GM21367 (cell line): ENCODE data around the gene CD180.

Experiments
- ATAC-seq: cut with Tn5 transposase; IDR thresholded peaks from one replicate; pipeline ENCODE4 v1.9.1; 2021; ENCODE audit not compliant: unreplicated experiment

The CD180 gene

DNA sequence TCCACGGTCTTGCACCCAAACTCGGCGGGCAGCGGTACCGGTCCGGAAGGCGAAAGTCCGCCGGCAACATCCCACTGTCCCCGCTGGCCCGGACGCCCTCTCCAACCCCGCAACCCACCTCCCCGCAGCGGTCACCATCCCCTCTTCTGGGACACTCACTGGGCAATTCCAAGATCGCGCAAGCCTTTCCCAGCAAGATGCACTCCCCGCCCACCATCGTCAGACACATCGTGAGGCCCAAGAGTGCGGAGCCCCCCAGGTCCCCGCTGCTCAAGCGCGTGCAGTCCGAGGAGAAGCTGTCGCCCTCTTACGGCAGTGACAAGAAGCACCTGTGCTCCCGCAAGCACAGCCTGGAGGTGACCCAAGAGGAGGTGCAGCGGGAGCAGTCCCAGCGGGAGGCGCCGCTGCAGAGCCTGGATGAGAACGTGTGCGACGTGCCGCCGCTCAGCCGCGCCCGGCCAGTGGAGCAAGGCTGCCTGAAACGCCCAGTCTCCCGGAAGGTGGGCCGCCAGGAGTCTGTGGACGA lies 33.3 kb downstream of the CD180 start:
- ATAC-seq: no peak

- no peak for ATAC-seq
These were observed 34.8 kb downstream of the CD180 start for GRCh38 chr5:67161767-67162166.

DNA sequence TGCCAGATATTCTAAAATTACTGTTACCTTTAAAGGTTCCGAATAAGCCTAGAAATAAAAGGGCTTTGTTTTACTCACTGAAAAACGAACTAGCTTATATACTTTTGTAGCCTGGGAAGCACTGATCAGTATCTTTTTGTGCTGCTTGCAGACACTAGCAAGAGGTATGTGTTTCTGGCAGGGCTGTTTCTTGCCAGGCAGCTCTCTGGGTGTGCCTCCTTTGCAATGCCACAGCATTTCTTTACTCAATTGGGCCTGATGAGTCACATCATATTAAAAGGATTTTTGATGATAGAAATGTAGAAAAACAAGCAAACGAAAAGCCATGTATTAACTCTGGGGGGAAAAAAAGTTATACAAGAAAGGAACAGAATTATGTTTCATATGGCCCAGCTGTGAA lies 35.6 kb downstream of the CD180 start:
- no peak for ATAC-seq

GRCh38 chr5:67160272-67160671 lies 36.3 kb downstream of the CD180 start:
- ATAC-seq: no peak

GRCh38 chr5:67156976-67157583 lies 39.5 kb downstream of the CD180 start:
- ATAC-seq: peak; percentile 56

- ATAC-seq: no peak
These were observed 41.9 kb downstream of the CD180 start for GRCh38 chr5:67154556-67155206.

GRCh38 chr5:67153292-67153691 lies 43.3 kb downstream of the CD180 start:
- ATAC-seq: no peak

DNA sequence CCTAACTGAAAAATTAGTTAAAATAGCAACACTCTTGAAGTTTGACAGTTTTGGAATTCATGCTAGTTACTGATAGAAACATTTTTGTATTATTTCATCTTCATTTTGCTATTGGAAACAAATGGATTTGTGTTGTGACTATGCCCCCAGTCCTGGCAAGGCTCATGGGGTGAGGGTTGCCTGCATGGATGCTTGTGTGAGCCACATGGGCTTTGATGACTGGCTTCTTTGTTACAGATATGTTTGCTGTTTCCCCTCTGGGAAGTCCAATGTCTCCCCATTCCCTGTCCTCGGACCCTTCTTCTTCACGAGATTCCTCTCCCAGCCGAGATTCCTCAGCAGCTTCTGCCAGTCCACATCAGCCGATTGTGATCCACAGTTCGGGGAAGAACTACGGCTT lies 44.2 kb downstream of the CD180 start:
- no peak for ATAC-seq

DNA sequence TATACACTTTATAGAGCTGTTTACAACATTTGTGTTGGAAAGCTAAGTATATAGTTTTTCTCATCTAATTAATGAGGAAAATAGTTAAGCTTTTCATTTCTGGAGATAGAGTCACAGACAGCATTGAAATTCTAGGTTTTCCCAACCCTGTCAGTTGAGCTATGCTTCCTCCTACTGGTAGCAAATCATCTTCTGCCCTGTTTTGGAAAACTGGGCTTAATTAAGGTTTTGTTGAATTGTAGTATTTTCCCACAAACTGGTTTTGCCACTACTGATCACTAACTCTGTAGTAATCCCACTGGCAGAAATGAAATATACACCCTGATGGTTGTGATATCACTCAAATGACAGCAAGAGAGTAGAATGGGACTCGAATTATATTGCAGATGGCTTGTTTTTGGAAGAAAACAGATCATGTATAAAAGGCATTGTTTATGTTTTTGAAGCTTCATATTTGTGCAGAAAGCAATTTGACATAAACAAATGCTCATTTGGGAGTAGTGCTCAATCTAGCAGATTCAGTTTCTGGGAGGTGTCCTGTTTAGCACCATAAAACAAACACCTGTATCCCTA lies 46.6 kb downstream of the CD180 start:
- no peak for ATAC-seq

DNA sequence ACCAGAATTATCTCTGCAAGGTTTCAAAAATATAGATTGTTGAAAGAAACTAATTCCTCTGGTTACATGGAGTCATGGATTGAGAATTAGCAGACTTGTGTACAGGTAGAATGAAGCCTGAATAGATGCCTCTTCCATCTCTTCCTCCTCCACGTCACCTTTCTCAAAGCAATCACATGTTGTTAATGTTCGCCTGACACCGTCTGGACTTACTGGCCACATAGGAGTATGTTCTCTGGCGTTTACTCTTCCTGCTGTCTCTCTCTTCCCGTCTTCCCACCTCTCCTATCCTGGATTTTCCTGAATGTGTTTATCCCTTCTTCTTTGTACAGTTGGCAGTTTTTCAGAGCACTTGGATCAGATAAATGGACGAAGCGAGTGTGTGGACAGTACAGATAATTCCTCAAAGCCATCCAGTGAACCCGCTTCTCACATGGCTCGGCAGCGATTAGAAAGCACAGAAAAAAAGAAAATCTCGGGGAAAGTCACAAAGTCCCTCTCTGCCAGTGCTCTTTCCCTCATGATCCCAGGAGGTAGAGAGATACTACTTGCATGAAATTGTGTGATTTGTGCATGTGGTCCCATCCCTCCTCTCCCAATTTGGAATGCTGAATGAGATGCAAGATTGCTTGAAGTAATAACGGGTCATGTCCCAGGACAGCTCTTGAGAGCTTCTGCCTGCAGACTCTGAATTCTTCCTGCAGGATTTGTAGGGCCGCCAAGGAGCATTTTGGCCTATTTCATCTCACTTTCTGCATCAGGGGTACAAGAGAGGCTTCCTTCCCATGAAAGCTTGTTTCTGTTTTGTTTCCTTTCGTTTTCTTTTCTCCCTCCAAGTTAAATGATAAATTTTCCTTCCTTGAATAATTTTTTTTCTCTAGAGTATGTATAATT lies 47.3 kb downstream of the CD180 start:
- ATAC-seq: no peak

DNA sequence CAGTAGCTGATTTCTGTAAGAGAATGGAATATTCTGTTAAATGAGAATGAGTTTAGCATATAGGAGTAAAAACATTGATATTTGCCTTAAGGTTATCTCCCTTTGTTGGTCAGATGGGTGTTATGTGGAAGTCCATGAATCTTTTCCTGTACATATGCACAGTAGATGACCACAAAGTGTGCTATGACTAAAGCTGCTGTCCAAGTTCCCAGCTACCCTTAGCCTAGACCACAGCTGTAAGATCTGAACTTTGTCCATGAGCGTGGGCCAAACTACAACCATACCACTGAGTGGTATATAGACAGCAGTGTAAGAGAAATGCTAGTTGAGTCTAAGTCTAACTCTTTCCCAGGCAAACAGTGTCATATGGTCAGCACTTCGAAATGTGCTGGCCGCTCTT lies 48.8 kb downstream of the CD180 start:
- no peak for ATAC-seq

- no peak for ATAC-seq
These were observed 49.6 kb downstream of the CD180 start for GRCh38 chr5:67146981-67147380.

DNA sequence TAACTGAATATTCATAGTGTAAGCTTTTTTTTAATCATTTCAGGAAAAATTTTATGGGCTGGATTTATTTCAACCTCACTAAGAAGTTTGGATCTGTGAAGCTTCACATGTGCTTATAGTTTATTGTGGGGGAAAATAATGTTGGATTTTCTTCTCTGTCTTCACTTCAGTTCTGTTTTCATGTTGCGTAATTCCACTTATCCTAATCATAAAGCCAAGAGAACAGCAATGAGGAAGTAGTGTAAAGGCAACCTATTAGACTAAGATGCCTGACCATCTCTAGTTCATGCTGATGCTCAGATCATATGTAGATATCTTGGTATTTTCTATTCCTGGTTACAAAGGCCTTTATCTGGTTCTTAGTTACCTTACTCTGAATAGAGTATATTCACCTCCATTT lies 50.0 kb downstream of the CD180 start:
- no peak for ATAC-seq

DNA sequence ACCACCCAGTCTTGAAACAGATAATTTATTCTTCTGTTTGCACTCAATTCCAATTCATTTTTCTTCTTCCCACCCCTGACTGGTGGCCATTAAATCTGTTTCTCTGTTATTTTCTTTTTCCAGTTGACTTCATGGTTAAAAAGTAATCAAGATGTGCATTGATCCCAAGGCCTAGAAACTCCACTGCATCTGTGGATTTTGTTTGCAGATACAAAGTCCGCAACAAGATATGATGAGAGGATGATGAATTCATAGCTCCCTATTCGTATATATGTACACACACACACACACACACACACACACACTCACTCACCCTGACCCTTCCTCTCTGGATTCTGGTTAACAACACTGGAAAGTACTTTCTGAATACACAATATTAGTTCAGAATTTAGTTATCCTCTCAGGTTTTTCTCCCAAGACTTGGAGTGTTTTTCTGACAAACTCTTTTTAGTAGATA lies 52.4 kb downstream of the CD180 start:
- ATAC-seq: no peak

GRCh38 chr5:67143549-67143948 lies 53.0 kb downstream of the CD180 start:
- ATAC-seq: no peak

GRCh38 chr5:67142816-67143215 lies 53.8 kb downstream of the CD180 start:
- ATAC-seq: no peak

DNA sequence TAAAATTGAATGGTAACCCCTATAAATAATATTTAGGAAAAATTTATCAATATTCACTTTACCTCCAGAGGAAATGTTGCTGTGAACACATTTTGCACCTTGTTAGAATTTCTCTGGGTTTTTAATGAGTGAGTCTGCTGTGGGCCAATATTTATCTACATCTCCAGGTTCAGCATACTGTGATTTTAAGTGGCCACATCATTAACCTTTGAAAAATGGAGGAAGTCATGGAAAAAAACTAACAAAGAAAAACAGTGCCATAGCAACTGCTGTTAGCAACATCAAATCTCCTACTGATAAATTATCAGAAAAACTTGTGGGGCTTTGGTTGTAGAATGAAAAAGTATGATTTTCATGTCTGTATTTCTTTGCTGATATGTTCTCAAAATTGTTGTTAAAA lies 55.0 kb downstream of the CD180 start:
- no peak for ATAC-seq

DNA sequence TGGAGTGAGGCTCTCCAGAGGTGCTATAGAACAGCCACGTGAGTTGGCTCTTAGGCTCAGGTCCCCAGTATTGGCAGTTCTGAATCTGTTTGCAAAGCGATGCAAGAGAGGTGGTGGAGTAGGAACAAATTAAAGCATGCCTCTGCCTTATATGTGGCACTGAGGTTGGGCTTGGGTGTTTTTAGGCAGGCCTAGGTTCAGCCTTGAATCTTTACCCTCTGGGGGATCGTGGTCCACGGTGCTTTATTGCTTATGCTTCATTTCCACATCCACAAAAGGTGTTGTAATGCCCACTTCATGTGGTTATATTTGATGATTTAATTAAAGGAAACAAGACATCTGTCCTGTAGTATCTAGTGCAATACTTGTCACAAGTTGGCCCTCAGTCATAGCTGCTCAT lies 56.2 kb downstream of the CD180 start:
- ATAC-seq: no peak

DNA sequence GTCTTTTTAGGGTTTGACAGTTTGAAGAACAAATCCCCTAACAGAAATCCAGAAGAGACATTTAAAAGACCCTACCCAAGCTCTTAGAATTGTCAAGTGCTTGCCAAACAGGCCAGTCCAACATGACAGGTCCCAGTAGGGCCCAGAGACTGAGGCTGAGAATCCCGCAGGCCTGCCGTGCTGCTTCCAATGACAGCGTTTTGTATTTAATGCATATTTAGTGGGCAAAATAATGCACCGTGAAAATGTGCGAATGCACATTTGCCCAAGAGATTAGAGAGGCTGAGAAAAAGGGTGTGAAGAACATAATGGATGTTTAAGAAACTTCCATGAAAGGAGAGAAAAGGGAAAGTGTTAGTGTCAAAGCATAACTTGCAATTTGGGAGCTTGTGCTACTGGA lies 57.6 kb downstream of the CD180 start:
- no peak for ATAC-seq

- no peak for ATAC-seq
These were observed 61.1 kb downstream of the CD180 start for GRCh38 chr5:67135381-67135984.

- no peak for ATAC-seq
These were observed 62.8 kb downstream of the CD180 start for GRCh38 chr5:67133776-67134175.
